Mucosa of descending colon (tissue), 3 donors: ENCODE results near the gene BRI3BP. TPM values are rescaled to one million over a fixed set of nuclear protein-coding genes. Genes with fewer than 3 reads are reported as not detected.

Source experiments
- ATAC-seq: fragments of 200-7000 bp; cut with Tn5 transposase; one replicate; pipeline ENCODE4 v1.9.1; 2020; ENCODE audit warnings: mild to moderate bottlenecking, moderate library complexity
- DNase-seq, 3 donors: peaks; one replicate each; pipeline ENCODE4 v3.0.0-alpha.2; 2020
- H3K36me3 ChIP-seq: fragments of 200-600 bp; one replicate; pipeline ENCODE4 v1.8.0; 2021; ENCODE audit warnings: low read depth, mild to moderate bottlenecking
- H3K4me1 ChIP-seq: fragments of 200-600 bp; one replicate; pipeline ENCODE4 v1.8.0; 2021; ENCODE audit warnings: low read depth, mild to moderate bottlenecking
- H3K4me3 ChIP-seq: fragments of 200-600 bp; one replicate; pipeline ENCODE4 v1.8.0; 2021; ENCODE audit warnings: mild to moderate bottlenecking
- H3K9me3 ChIP-seq: fragments of 200-600 bp; one replicate; pipeline ENCODE4 v1.8.0; 2021; ENCODE audit warnings: mild to moderate bottlenecking
- intact Hi-C, 2 donors: fragments of 100-400 bp; cut with DNase I in 1 of 2; cut with micrococcal nuclease in 1 of 2; formaldehyde crosslinking; loops; one replicate each; pipeline versions ENCODE4 v1.11.0 to v1.11.1; 2022; cut with DNase I, micrococcal nuclease
- total RNA-seq, 3 donors: library from RNA; stranded (reverse); fragmentation: NEBNext Ultra II Directional in 2 of 3; extraction: Animal tissue kit (Norgen Biotek cat#: 25700) in 2 of 3; gene quantifications; one replicate each; pipeline versions ENCODE4 v1.2.1 to v1.2.4, GENCODE V29; 2021 to 2023
- TF ChIP-seq, protein P1 (sequence below): fragments of 200-600 bp; IDR thresholded peaks from one replicate; pipeline ENCODE4 v1.8.0; 2022; ENCODE audit warnings: antibody characterized with exemption, mild to moderate bottlenecking
- donor health status: DM: no; HTN: no; CAD: no; lungs with moderate emphysema.
- donor health status: DM: no; HTN: no; CAD: no.
- donor health status: DM: no; HTN: yes; CAD: no.

Gene BRI3BP
- total RNA-seq, 3 donors from 2014 or later, result 21.3 to 45.1 (median 44.4) TPM

- ATAC-seq, result no peak
- no peak overlapping the region for H3K4me3 ChIP-seq
- intact Hi-C loops, result no loop called here
These were observed 39.8 kb downstream of the BRI3BP start for GRCh38 chr12:125033288-125033687.

DNA sequence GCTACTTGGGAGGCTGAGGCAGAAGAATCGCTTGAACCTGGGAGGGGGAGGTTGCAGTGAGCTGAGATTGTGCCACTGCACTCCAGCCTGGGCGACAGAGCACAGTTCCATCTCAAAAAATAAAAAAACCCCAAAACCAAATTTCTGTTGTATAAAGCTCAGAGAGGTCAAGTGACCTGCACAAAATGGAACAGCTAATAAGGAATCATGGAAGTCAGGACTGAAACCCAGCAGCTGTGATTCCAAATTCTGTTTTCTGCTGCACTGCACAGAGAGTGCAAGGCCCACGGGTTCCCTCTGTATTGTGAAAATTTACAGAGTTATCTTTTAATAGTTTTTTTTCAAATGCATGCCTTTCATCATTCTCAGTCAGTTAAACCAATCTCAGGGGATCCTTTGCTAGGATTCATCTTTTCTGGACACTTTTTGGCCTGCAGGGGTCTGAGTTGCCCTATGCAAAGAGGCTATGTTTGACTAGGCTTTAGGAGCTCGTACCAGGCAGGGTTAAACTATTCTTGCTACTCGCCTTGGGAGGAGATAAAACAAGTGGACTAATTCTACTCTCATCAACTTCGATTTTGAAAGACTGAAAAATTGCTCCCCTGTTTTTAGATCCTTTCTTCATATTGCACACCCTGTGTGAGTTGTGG lies 45.7 kb downstream of the BRI3BP start:
- intact Hi-C loops, result no loop called here
- H3K9me3 ChIP-seq, result peaks cover 3% of the 10 kb centered on the region
- no peaks in the 10 kb centered on the region for H3K4me1 ChIP-seq
- no peak for ATAC-seq
- TF ChIP-seq, protein P1, sequence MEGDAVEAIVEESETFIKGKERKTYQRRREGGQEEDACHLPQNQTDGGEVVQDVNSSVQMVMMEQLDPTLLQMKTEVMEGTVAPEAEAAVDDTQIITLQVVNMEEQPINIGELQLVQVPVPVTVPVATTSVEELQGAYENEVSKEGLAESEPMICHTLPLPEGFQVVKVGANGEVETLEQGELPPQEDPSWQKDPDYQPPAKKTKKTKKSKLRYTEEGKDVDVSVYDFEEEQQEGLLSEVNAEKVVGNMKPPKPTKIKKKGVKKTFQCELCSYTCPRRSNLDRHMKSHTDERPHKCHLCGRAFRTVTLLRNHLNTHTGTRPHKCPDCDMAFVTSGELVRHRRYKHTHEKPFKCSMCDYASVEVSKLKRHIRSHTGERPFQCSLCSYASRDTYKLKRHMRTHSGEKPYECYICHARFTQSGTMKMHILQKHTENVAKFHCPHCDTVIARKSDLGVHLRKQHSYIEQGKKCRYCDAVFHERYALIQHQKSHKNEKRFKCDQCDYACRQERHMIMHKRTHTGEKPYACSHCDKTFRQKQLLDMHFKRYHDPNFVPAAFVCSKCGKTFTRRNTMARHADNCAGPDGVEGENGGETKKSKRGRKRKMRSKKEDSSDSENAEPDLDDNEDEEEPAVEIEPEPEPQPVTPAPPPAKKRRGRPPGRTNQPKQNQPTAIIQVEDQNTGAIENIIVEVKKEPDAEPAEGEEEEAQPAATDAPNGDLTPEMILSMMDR, result no peak
- H3K4me3 ChIP-seq, result no peak overlapping the region
- no peak for DNase-seq
- H3K36me3 ChIP-seq, result no peaks in the 10 kb centered on the region

More at GRCh38 chr12:125033288-125033687, 39.8 kb downstream of the BRI3BP start:
- DNase-seq, result no peak
- peaks cover 3% of the 10 kb centered on the region for H3K9me3 ChIP-seq
- H3K4me1 ChIP-seq, result no peaks in the 10 kb centered on the region
- H3K36me3 ChIP-seq, result no peaks in the 10 kb centered on the region
- TF ChIP-seq, protein P1, result no peak

- DNase-seq, result peak in 1 of 3 donors; percentile 34
These were observed 55.6 kb downstream of the BRI3BP start for GRCh38 chr12:125049093-125049458.

GRCh38 chr12:125050446-125050845 lies 57.0 kb downstream of the BRI3BP start:
- H3K9me3 ChIP-seq, result no peaks in the 10 kb centered on the region
- DNase-seq (no peak), ATAC-seq (no peak)
- TF ChIP-seq, protein P1, result no peak
- no peak overlapping the region for H3K4me3 ChIP-seq
- no peaks in the 10 kb centered on the region for H3K36me3 ChIP-seq
- intact Hi-C loops, result no loop called here
- H3K4me1 ChIP-seq, result no peaks in the 10 kb centered on the region

More at GRCh38 chr12:125049093-125049458, 55.6 kb downstream of the BRI3BP start:
- no peak for ATAC-seq
- Histone ChIP-seq H3K4me3 (peak overlapping the region; percentile 9), H3K4me1 (no peaks in the 10 kb centered on the region), H3K9me3 (no peaks in the 10 kb centered on the region), H3K36me3 (no peaks in the 10 kb centered on the region)
- TF ChIP-seq, protein P1, result no peak
- intact Hi-C loops, result no loop called here

DNA sequence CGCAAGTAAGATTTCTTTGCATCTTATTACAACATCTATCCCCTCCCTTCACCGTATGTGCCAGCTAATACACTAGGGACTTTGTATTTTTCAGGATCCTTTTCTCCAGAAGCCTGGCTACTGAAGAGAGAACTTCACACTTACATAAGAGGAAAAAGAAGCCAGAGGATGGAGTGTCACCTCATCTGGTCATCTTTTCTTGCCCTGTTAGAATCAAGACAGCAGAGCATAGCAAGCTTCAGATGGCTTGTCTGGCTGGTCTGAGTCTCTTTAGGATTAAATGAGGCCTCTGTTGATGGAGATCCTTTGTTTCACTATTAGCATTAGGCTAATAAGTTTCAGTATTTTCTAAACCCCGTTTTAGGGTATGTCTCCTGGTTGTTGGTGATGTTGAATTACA lies 57.4 kb downstream of the BRI3BP start:
- Histone ChIP-seq H3K4me1 (no peaks in the 10 kb centered on the region), H3K4me3 (no peak overlapping the region), H3K36me3 (no peaks in the 10 kb centered on the region), H3K9me3 (no peaks in the 10 kb centered on the region)
- DNase-seq (no peak), ATAC-seq (no peak)
- intact Hi-C loops, result no loop called here
- TF ChIP-seq, protein P1, result no peak
